GM19193 (cell line): ENCODE measurements around the gene ABCA9.

Source experiments
- POLR2A ChIP-seq: IDR thresholded peaks from 4 replicates; pipeline ENCODE4 v1.6.1; 2011; ENCODE audit not compliant: insufficient read depth, insufficient read length; ENCODE audit errors: extremely low read depth

Gene ABCA9

GRCh38 chr17:69050999-69051775, 9.5 kb downstream of the ABCA9 start:
- TF ChIP-seq POLR2A = no peak

DNA sequence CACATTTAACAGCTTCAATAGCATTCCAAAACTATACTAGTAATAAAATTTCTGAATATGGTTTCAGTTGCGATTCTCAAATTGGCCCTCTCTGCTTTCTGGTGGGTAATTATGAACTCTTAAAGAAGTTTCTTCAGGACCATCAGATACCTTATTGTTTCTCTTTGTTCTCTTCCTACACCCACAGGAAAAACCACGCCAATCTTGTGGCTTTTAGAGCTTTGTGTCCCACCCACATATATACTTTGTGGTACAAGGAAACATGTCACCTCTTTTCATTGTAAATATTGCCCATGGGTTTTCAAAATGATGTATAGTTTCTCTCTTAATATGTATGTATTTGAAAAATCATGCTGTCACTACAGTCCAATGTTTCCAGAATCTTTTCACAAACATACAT, 12.1 kb downstream of the ABCA9 start:
- TF ChIP-seq POLR2A = no peak

- no peak for TF ChIP-seq POLR2A
Observed at GRCh38 chr17:69047368-69048263, 13.1 kb downstream of the ABCA9 start.

DNA sequence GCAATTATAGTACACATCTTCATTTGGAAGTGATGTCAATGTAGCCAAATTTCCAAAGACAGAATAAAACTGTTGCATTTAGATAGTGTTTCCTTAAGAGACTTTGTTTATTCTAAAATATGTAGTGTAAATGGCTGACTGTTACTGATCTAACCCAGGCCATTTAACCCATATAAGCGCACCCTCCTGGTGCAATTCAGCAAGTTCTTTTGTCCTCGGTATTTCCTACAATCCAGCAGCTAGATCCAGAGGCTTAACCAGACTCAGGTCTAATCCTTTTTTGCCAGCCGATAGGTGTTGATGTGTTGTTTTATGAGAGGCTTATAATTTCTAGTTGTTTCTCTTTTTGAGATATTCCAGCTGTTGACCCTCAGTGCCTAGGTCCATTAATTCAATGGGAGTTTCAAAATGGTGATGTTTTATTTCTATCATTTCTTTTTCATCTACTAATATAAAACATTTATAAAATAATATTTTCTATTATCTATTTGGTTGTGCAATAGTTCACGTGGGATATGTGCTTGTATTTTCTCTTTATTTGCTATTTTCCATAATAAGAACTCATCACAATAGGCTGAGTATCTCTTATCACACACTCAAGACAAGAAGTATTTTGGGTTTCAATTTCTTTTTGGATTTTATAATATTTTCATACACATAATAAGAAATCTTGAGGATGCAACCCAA, 14.5 kb downstream of the ABCA9 start:
- no peak for TF ChIP-seq POLR2A

DNA sequence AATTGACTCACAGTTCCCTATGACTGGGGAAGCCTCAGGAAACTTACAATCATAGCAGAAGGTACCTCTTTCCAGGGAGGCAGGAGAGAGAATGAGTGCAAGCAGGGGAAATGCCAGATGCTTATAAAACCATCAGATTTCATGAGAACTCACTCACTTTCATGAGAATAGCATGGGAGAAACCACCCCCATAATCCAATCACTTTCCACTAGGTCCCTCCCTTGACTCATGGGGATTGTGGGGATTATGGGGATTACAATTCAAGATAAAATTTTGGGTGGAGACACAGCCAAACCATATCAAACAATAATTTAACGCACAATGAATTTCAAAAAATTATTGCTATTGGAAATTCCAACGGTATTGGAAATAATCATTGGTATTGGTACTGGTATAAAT, 15.1 kb downstream of the ABCA9 start:
- no peak for TF ChIP-seq POLR2A

GRCh38 chr17:69044371-69044770, 16.4 kb downstream of the ABCA9 start:
- TF ChIP-seq POLR2A = no peak

GRCh38 chr17:69043098-69043734, 17.5 kb downstream of the ABCA9 start:
- TF ChIP-seq POLR2A = no peak

DNA sequence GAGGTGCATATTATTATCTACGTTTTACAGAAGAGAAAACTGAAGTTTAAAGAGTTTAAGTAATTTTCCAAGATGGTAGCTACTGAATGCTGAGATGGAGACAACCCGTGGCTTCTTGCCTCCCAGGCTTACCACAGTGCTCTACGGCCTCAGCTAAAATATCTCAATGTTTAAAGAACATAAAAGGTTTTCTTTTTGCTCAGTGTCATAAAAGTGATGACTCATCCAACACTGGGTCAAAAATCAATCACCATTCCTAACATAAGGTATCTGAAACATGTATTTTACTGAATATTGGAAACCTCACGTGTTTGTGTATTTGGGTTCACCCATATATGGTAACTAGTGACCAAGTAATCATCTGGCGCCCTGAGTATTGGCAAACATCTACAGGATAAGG, 18.4 kb downstream of the ABCA9 start:
- no peak for TF ChIP-seq POLR2A

DNA sequence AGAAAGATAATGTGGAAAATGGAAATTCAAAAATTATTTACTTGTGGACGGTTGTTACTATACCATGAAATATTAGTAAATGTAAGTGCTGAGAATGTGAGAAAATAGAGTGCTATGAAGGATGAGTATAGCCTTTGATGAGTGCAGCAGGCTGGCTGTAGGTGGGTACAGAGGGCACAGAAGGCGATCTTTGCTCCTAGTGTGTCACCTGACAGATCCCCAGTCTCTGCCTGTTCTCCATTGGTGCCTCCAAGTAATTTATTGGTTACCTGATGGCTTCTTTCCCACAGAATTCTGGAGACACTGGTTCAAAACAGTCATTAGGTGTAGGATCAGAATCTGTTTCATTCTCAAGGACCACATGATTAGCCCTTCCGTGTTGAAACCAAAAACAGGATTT, 28.9 kb downstream of the ABCA9 start:
- no peak for TF ChIP-seq POLR2A

DNA sequence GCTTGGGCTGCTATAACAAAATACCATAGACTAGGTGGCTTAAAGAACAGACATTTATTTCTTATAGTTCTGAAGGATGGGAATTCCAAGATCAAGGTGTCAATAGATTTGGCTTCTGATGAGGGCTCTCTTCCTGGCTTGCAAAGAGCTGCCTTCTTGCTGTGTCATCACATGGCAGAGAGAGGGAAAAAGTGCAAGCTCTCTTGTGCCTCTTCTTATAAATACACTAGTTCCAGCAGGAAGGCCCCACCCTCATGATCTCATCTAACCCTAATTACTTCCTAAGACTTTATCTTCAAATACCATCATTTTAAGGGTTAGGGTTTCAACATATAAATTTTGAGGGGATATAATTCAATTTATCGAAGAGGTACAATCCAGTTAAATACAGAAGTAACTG, 30.6 kb downstream of the ABCA9 start:
- TF ChIP-seq POLR2A = no peak

- no peak for TF ChIP-seq POLR2A
Observed at GRCh38 chr17:69018687-69019086, 42.0 kb downstream of the ABCA9 start.

GRCh38 chr17:69018022-69018615, 42.6 kb downstream of the ABCA9 start:
- no peak for TF ChIP-seq POLR2A

GRCh38 chr17:69015631-69016030, 45.1 kb downstream of the ABCA9 start:
- no peak for TF ChIP-seq POLR2A
